Smooth muscle cell (in vitro differentiated cells): Measurements from ENCODE around the gene VEPH1. TPM values are rescaled to one million over a fixed set of nuclear protein-coding genes. Genes with fewer than 3 reads are reported as not detected.
A peak's percentile ranks its signal among the peaks of the same experiment; 100 is the strongest.

Experiments
- DNase-seq: peaks from one replicate; lab custom pipeline; 2025; ENCODE audit not compliant: unreplicated experiment; lab: John Stamatoyannopoulos, UW
- H2AFZ ChIP-seq: fragments of 200-600 bp; sonication (generic); 2 replicates; pipeline ENCODE4 v1.6.0; 2016; ENCODE audit warnings: antibody characterized with exemption, low read depth, mild to moderate bottlenecking
- H3F3A ChIP-seq: fragments of 200-600 bp; sonication (generic); 2 replicates; pipeline ENCODE4 v1.6.0; 2017; ENCODE audit warnings: antibody characterized with exemption, low read depth
- H3K27ac ChIP-seq: fragments of 200-600 bp; sonication (generic); 2 replicates; pipeline ENCODE4 v1.5.1; 2016; ENCODE audit warnings: low read depth, mild to moderate bottlenecking
- H3K27me3 ChIP-seq: fragments of 200-600 bp; sonication (generic); 2 replicates; pipeline ENCODE4 v1.6.1; 2016; ENCODE audit warnings: low read depth, mild to moderate bottlenecking
- H3K36me3 ChIP-seq: fragments of 200-600 bp; sonication (generic); 2 replicates; pipeline ENCODE4 v1.5.1; 2016; ENCODE audit warnings: low read depth
- H3K4me1 ChIP-seq: fragments of 200-600 bp; sonication (generic); 2 replicates; pipeline ENCODE4 v1.5.1; 2016; ENCODE audit warnings: low read depth
- H3K4me2 ChIP-seq: fragments of 200-600 bp; sonication (generic); 2 replicates; pipeline ENCODE4 v1.6.0; 2016; ENCODE audit warnings: mild to moderate bottlenecking
- H3K4me3 ChIP-seq: fragments of 200-600 bp; sonication (generic); 2 replicates; pipeline ENCODE4 v1.5.1; 2016; ENCODE audit warnings: mild to moderate bottlenecking
- H3K79me2 ChIP-seq: fragments of 200-600 bp; sonication (generic); 2 replicates; pipeline ENCODE4 v1.6.0; 2016; ENCODE audit warnings: low read depth, mild to moderate bottlenecking
- H3K9ac ChIP-seq: fragments of 200-600 bp; sonication (generic); 2 replicates; pipeline ENCODE4 v1.6.0; 2016; ENCODE audit warnings: low read depth
- H3K9me3 ChIP-seq: fragments of 200-600 bp; sonication (generic); replicated peaks from 2 replicates; pipeline ENCODE4 v1.5.1; 2016; ENCODE audit warnings: low read depth
- H4K20me1 ChIP-seq: fragments of 200-600 bp; sonication (generic); 2 replicates; pipeline ENCODE4 v1.6.0; 2016; ENCODE audit warnings: low read depth
- CTCF ChIP-seq: fragments of 200-600 bp; sonication (generic); IDR thresholded peaks from 2 replicates; pipeline ENCODE4 v1.5.1; 2017; ENCODE audit warnings: borderline replicate concordance, mild to moderate bottlenecking, antibody characterized with exemption; ENCODE audit not compliant: insufficient read depth, poor library complexity, severe bottlenecking
- WGBS: methylation state at CpG from one replicate; pipeline ENCODE4 v1.1.7; 2016; ENCODE audit warnings: low lambda C conversion rate; 5-methylcytosine and 5-hydroxymethylcytosine counted together
- polyA plus RNA-seq: library from polyadenylated mRNA; unstranded; fragments of >200 nt; fragmentation: Nextera tagmentation; extraction: Ambion mirVana; gene quantifications from 2 replicates; pipeline ENCODE4 v1.2.1, GENCODE V29; 2016
- total RNA-seq: library from RNA; depleted of rRNA; stranded (reverse); fragments of >200 nt; gene quantifications from 2 replicates; pipeline ENCODE4 v1.2.3, GENCODE V29; 2014

The VEPH1 gene
- total and polyA plus RNA-seq, 2 experiments from 2014 or later, result 0.58 to 3.0 TPM

- WGBS, result 92% methylated on average over 1 of the region's 1 CpG
Observed at GRCh38 chr3:157242836-157243235, 260.4 kb downstream of the VEPH1 start.

DNA sequence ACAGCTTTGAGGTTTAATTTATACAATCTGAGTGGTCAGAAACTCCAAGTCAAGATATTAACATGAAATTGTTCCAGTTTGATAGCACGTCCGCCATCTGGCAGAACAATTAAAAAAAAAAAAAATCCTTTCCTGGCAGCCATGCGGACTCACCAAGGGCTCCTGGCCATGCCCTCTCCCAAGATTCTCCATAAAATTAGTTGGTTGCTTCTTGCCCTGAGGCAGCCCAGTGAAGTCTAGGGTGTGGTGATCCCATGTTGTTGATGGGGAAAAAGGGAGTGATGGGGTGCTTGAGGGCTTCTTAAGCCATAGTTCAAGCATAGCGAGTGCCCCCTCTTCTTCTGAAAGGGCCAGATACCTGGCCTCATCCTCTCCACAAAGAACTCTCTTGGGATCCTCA, 261.6 kb downstream of the VEPH1 start:
- Histone ChIP-seq H3F3A (no peaks in the 10 kb centered on the region), H3K4me3 (no peak overlapping the region), H3K27me3 (no peaks in the 10 kb centered on the region), H3K36me3 (no peaks in the 10 kb centered on the region), H3K9me3 (no peaks in the 10 kb centered on the region), H3K4me2 (no peak overlapping the region), H3K4me1 (no peaks in the 10 kb centered on the region), H3K79me2 (no peaks in the 10 kb centered on the region), H2AFZ (no peak overlapping the region), H4K20me1 (no peaks in the 10 kb centered on the region), H3K27ac (no peak overlapping the region), H3K9ac (no peak overlapping the region)
- 95% methylated on average over 4 of the region's 4 CpGs for WGBS
- no peak for TF ChIP-seq CTCF
- no peak for DNase-seq

More at GRCh38 chr3:157242836-157243235, 260.4 kb downstream of the VEPH1 start:
- Histone ChIP-seq H3K9me3 (no peaks in the 10 kb centered on the region), H2AFZ (no peak overlapping the region), H3K4me3 (no peak overlapping the region), H3K9ac (no peak overlapping the region), H3F3A (no peaks in the 10 kb centered on the region), H3K4me2 (no peak overlapping the region), H3K27ac (no peak overlapping the region), H3K27me3 (no peaks in the 10 kb centered on the region), H3K79me2 (no peaks in the 10 kb centered on the region), H3K36me3 (no peaks in the 10 kb centered on the region), H4K20me1 (no peaks in the 10 kb centered on the region), H3K4me1 (no peaks in the 10 kb centered on the region)
- DNase-seq, result no peak
- TF ChIP-seq CTCF, result no peak

DNA sequence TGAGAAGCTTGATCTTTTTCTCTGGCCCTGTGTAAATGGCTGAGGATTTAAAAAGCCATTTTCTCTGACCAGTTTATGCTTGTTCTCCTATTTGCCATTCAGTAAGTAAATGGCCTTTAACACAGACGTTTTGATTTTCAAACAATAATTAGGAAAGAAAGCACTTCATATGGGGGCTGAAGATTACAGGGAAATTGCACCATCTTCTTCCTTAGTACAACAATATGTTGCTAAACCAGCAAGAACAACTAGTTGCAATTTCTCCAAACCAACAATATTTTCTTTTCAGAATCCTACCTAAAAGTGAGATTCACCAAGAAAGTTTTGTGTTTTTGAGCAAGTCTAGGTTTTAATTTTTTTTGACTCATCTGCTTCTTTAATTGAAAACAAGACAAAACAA, 262.8 kb downstream of the VEPH1 start:
- no peak overlapping the region for H3K4me2 ChIP-seq
- DNase-seq, result no peak
- H3K36me3 ChIP-seq, result no peaks in the 10 kb centered on the region
- H3F3A ChIP-seq, result no peaks in the 10 kb centered on the region
- no peaks in the 10 kb centered on the region for H3K9me3 ChIP-seq
- no peak for TF ChIP-seq CTCF
- H3K9ac ChIP-seq, result no peak overlapping the region
- H3K27me3 ChIP-seq, result no peaks in the 10 kb centered on the region
- no peaks in the 10 kb centered on the region for H4K20me1 ChIP-seq
- H2AFZ ChIP-seq, result no peak overlapping the region
- no peaks in the 10 kb centered on the region for H3K4me1 ChIP-seq
- no peaks in the 10 kb centered on the region for H3K79me2 ChIP-seq
- no peak overlapping the region for H3K27ac ChIP-seq
- whole genome bisulfite sequencing, result 26% methylated on average over 1 of the region's 1 CpG
- H3K4me3 ChIP-seq, result no peak overlapping the region

GRCh38 chr3:157239082-157239704, 264.0 kb downstream of the VEPH1 start:
- Histone ChIP-seq H3K9ac (no peak overlapping the region), H3K9me3 (no peaks in the 10 kb centered on the region), H3K36me3 (no peaks in the 10 kb centered on the region), H3K27me3 (no peaks in the 10 kb centered on the region), H3F3A (no peaks in the 10 kb centered on the region), H3K4me1 (no peaks in the 10 kb centered on the region), H3K79me2 (no peaks in the 10 kb centered on the region), H2AFZ (no peak overlapping the region), H3K4me3 (no peak overlapping the region), H3K4me2 (peak overlapping the region; percentile 42), H3K27ac (no peak overlapping the region), H4K20me1 (no peaks in the 10 kb centered on the region)
- 32% methylated on average over 5 of the region's 5 CpGs for WGBS
- peak; percentile 62 for TF ChIP-seq CTCF
- DNase-seq, result no peak
